D721Med (cell line): ENCODE measurements around the gene MPL.

Experiments
- DNase-seq: peaks from one replicate; pipeline ENCODE4 v3.0.0; 2011; ENCODE audit warnings: low spot score; ENCODE audit not compliant: insufficient read length
- FAIRE-seq: peaks from 2 replicates; lab custom pipeline; 2011; peaks lifted over from hg19 to GRCh38; lab: Jason Lieb, UNC
- CTCF ChIP-seq: IDR thresholded peaks from 2 replicates; pipeline ENCODE4 v1.5.1; 2012; ENCODE audit warnings: mild to moderate bottlenecking, control low read depth; ENCODE audit not compliant: insufficient read depth; ENCODE audit errors: missing control alignments

MPL gene

GRCh38 chr1:43325381-43325780 is 12.2 kb upstream of the MPL start:
- no peak for FAIRE-seq
- no peak for DNase-seq
- no peak for TF ChIP-seq CTCF

- DNase-seq (no peak), FAIRE-seq (no peak)
- TF ChIP-seq CTCF, result no peak
These were observed 9.9 kb upstream of the MPL start for GRCh38 chr1:43327549-43328292.

GRCh38 chr1:43329995-43330751 is 7.4 kb upstream of the MPL start:
- FAIRE-seq (no peak), DNase-seq (no peak)
- TF ChIP-seq CTCF, result no peak

GRCh38 chr1:43331688-43332087 is 5.9 kb upstream of the MPL start:
- TF ChIP-seq CTCF, result no peak
- DNase-seq (no peak), FAIRE-seq (no peak)

GRCh38 chr1:43334453-43335205 is 3.0 kb upstream of the MPL start:
- DNase-seq (no peak), FAIRE-seq (no peak)
- no peak for TF ChIP-seq CTCF

GRCh38 chr1:43338001-43338400 is 383 bp downstream of the MPL start:
- DNase-seq (no peak), FAIRE-seq (no peak)

More at GRCh38 chr1:43338001-43338400, 383 bp downstream of the MPL start:
- no peak for TF ChIP-seq CTCF
